ENCODE results near the gene CHST5.
A peak's percentile ranks its signal among the peaks of the same experiment; 100 is the strongest.
"Not testable (repeated sequence)": the region's sequence is repeated elsewhere in the genome, so short reads cannot be mapped to it uniquely, and the experiment has no call there.

CHST5 gene

GRCh38 chr16:75550211-75550662 is 14.3 kb upstream of the CHST5 start:
- peak; percentile 7 for DNase-seq

GRCh38 chr16:75548456-75548855 is 12.5 kb upstream of the CHST5 start:
- DNase-seq: not testable (repeated sequence)

GRCh38 chr16:75546293-75546692 is 10.4 kb upstream of the CHST5 start:
- DNase-seq: no peak

- DNase-seq: not testable (repeated sequence)
Observed at GRCh38 chr16:75545879-75546278, 10.0 kb upstream of the CHST5 start.

GRCh38 chr16:75542462-75542861 is 6.6 kb upstream of the CHST5 start:
- DNase-seq: not testable (repeated sequence)

GRCh38 chr16:75541236-75541635 is 5.3 kb upstream of the CHST5 start:
- DNase-seq: no peak

- not testable (repeated sequence) for DNase-seq
Observed at GRCh38 chr16:75538882-75539565, 3.1 kb upstream of the CHST5 start.

GRCh38 chr16:75537776-75538175 is 1.9 kb upstream of the CHST5 start:
- no peak for DNase-seq

- DNase-seq: no peak
Observed at GRCh38 chr16:75535211-75535843, 581 bp downstream of the CHST5 start.

GRCh38 chr16:75534560-75535205 is 1.2 kb downstream of the CHST5 start:
- DNase-seq: no peak

GRCh38 chr16:75532791-75533190 is 3.1 kb downstream of the CHST5 start:
- DNase-seq: no peak

GRCh38 chr16:75532142-75532765 is 3.7 kb downstream of the CHST5 start:
- no peak for DNase-seq

GRCh38 chr16:75529959-75530358 is 5.9 kb downstream of the CHST5 start:
- no peak for DNase-seq

- DNase-seq: no peak
Observed at GRCh38 chr16:75529056-75529905, 6.6 kb downstream of the CHST5 start.

- no peak for DNase-seq
Observed at GRCh38 chr16:75527825-75528299, 8.0 kb downstream of the CHST5 start.

GRCh38 chr16:75526032-75526790 is 9.7 kb downstream of the CHST5 start:
- no peak for DNase-seq

GRCh38 chr16:75519175-75519574 is 16.7 kb downstream of the CHST5 start:
- DNase-seq: no peak

GRCh38 chr16:75516189-75516966 is 19.5 kb downstream of the CHST5 start:
- not testable (repeated sequence) for DNase-seq

- no peak for DNase-seq
Observed at GRCh38 chr16:75514296-75514695, 21.6 kb downstream of the CHST5 start.

- DNase-seq: peak; percentile 81
Observed at GRCh38 chr16:75506574-75506973, 29.3 kb downstream of the CHST5 start.

- DNase-seq: no peak
Observed at GRCh38 chr16:75506107-75506506, 29.8 kb downstream of the CHST5 start.

Data from fibroblast of skin of abdomen (primary cell).